Smooth muscle cell (in vitro differentiated cells): ENCODE data around the gene SLC25A21. TPM values are rescaled to one million over a fixed set of nuclear protein-coding genes. Genes with fewer than 3 reads are reported as not detected.

Experiments
- DNase-seq: peaks from one replicate; lab custom pipeline; 2025; ENCODE audit not compliant: unreplicated experiment; lab: John Stamatoyannopoulos, UW
- H2AFZ ChIP-seq: fragments of 200-600 bp; sonication (generic); 2 replicates; pipeline ENCODE4 v1.6.0; 2016; ENCODE audit warnings: antibody characterized with exemption, low read depth, mild to moderate bottlenecking
- H3F3A ChIP-seq: fragments of 200-600 bp; sonication (generic); 2 replicates; pipeline ENCODE4 v1.6.0; 2017; ENCODE audit warnings: antibody characterized with exemption, low read depth
- H3K27ac ChIP-seq: fragments of 200-600 bp; sonication (generic); 2 replicates; pipeline ENCODE4 v1.5.1; 2016; ENCODE audit warnings: low read depth, mild to moderate bottlenecking
- H3K27me3 ChIP-seq: fragments of 200-600 bp; sonication (generic); 2 replicates; pipeline ENCODE4 v1.6.1; 2016; ENCODE audit warnings: low read depth, mild to moderate bottlenecking
- H3K36me3 ChIP-seq: fragments of 200-600 bp; sonication (generic); 2 replicates; pipeline ENCODE4 v1.5.1; 2016; ENCODE audit warnings: low read depth
- H3K4me1 ChIP-seq: fragments of 200-600 bp; sonication (generic); 2 replicates; pipeline ENCODE4 v1.5.1; 2016; ENCODE audit warnings: low read depth
- H3K4me2 ChIP-seq: fragments of 200-600 bp; sonication (generic); 2 replicates; pipeline ENCODE4 v1.6.0; 2016; ENCODE audit warnings: mild to moderate bottlenecking
- H3K4me3 ChIP-seq: fragments of 200-600 bp; sonication (generic); 2 replicates; pipeline ENCODE4 v1.5.1; 2016; ENCODE audit warnings: mild to moderate bottlenecking
- H3K79me2 ChIP-seq: fragments of 200-600 bp; sonication (generic); 2 replicates; pipeline ENCODE4 v1.6.0; 2016; ENCODE audit warnings: low read depth, mild to moderate bottlenecking
- H3K9ac ChIP-seq: fragments of 200-600 bp; sonication (generic); 2 replicates; pipeline ENCODE4 v1.6.0; 2016; ENCODE audit warnings: low read depth
- H3K9me3 ChIP-seq: fragments of 200-600 bp; sonication (generic); replicated peaks from 2 replicates; pipeline ENCODE4 v1.5.1; 2016; ENCODE audit warnings: low read depth
- H4K20me1 ChIP-seq: fragments of 200-600 bp; sonication (generic); 2 replicates; pipeline ENCODE4 v1.6.0; 2016; ENCODE audit warnings: low read depth
- WGBS: methylation state at CpG from one replicate; pipeline ENCODE4 v1.1.7; 2016; ENCODE audit warnings: low lambda C conversion rate; 5-methylcytosine and 5-hydroxymethylcytosine counted together
- polyA plus RNA-seq: library from polyadenylated mRNA; unstranded; fragments of >200 nt; fragmentation: Nextera tagmentation; extraction: Ambion mirVana; gene quantifications from 2 replicates; pipeline ENCODE4 v1.2.1, GENCODE V29; 2016
- total RNA-seq: library from RNA; depleted of rRNA; stranded (reverse); fragments of >200 nt; gene quantifications from 2 replicates; pipeline ENCODE4 v1.2.3, GENCODE V29; 2014
- TF ChIP-seq, protein P1 (sequence below): fragments of 200-600 bp; sonication (generic); IDR thresholded peaks from 2 replicates; pipeline ENCODE4 v1.5.1; 2017; ENCODE audit warnings: borderline replicate concordance, mild to moderate bottlenecking, antibody characterized with exemption; ENCODE audit not compliant: insufficient read depth, poor library complexity, severe bottlenecking

SLC25A21 gene
- total and polyA plus RNA-seq, 2 experiments from 2014 or later, result 1.1 TPM; not detected in 1

DNA sequence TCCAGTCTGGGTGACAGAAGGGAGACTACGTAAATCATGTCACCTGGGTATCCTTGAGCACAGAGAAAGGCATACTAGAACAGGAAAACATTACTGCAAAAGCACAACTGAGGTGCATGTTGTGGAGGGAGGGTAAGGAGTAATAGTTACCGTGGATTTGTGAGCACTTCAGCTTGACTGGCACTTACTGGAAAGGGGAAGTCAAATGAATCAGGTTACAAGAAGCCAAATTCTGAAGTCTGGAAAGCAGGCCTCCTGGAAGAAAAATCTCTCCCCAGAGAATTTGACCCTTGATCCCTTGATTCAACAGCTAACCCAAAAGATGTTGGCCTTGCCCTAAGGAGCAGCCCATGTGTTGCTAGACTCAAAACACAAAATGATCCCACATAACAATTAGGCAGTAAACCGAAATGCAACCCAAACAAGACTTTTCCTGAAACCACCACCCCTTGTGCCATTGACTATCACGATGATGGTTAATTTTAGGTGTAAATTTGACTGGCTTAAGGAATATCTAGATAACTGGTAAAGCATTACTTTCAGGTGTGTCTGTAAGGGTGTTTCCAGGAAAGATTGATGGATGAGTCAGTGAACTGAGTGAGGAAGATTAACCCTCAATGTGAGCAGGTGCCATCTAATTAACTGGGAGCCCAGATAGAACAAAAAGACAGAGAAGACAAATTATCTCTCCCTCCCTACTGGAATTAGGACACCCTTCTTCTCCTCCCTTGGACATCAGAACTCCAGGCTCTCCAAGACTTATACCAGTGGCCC lies 108.8 kb downstream of the SLC25A21 start:
- no peaks in the 10 kb centered on the region for H4K20me1 ChIP-seq
- no peaks in the 10 kb centered on the region for H3K79me2 ChIP-seq
- no peak overlapping the region for H3K4me2 ChIP-seq
- TF ChIP-seq, protein P1, sequence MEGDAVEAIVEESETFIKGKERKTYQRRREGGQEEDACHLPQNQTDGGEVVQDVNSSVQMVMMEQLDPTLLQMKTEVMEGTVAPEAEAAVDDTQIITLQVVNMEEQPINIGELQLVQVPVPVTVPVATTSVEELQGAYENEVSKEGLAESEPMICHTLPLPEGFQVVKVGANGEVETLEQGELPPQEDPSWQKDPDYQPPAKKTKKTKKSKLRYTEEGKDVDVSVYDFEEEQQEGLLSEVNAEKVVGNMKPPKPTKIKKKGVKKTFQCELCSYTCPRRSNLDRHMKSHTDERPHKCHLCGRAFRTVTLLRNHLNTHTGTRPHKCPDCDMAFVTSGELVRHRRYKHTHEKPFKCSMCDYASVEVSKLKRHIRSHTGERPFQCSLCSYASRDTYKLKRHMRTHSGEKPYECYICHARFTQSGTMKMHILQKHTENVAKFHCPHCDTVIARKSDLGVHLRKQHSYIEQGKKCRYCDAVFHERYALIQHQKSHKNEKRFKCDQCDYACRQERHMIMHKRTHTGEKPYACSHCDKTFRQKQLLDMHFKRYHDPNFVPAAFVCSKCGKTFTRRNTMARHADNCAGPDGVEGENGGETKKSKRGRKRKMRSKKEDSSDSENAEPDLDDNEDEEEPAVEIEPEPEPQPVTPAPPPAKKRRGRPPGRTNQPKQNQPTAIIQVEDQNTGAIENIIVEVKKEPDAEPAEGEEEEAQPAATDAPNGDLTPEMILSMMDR, result no peak
- H3F3A ChIP-seq, result no peaks in the 10 kb centered on the region
- no peaks in the 10 kb centered on the region for H3K27me3 ChIP-seq
- H3K4me1 ChIP-seq, result no peaks in the 10 kb centered on the region
- H3K36me3 ChIP-seq, result no peaks in the 10 kb centered on the region
- H3K9ac ChIP-seq, result no peak overlapping the region
- no peak overlapping the region for H3K4me3 ChIP-seq
- H3K27ac ChIP-seq, result no peak overlapping the region
- no peak overlapping the region for H2AFZ ChIP-seq
- no peak for DNase-seq
- WGBS, result 87% methylated on average over 4 of the region's 4 CpGs
- no peaks in the 10 kb centered on the region for H3K9me3 ChIP-seq

DNA sequence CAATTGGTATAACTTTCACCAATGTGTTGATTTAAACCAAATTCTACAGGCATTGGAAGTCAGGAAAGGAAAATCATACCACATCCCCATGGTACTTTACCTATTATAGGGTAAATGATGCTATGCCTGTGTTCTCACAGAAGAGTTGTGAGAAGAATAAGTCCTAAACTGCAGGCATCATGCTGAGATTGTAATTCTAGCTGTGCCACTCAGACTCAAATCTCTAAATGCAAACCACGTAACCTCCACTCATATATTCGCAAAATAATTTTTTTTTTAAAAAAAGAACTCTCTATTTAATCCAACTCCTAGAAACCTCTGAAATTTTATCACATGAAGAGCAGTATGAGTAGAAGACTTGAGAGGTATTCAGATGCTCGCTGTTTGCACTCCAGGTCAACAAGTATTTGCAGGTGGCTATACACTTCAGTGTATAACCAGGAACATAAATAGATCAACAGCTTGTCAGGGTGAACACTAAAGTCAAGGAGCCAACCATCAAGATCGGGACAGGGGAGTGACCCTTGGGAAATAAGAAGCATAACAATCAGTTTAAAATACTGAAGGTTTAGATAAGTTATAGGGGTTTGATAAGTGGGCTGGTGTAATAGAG lies 110.1 kb downstream of the SLC25A21 start:
- DNase-seq, result no peak
- Histone ChIP-seq H3K27me3 (no peaks in the 10 kb centered on the region), H3K4me2 (no peak overlapping the region), H3K4me3 (no peak overlapping the region), H3K36me3 (no peaks in the 10 kb centered on the region), H3K4me1 (no peaks in the 10 kb centered on the region), H3K27ac (no peak overlapping the region), H2AFZ (no peak overlapping the region), H3K79me2 (no peaks in the 10 kb centered on the region), H3K9ac (no peak overlapping the region), H3K9me3 (no peaks in the 10 kb centered on the region), H3F3A (no peaks in the 10 kb centered on the region), H4K20me1 (no peaks in the 10 kb centered on the region)
- TF ChIP-seq, protein P1, result no peak
- 91% methylated on average over 4 of the region's 4 CpGs for WGBS

DNA sequence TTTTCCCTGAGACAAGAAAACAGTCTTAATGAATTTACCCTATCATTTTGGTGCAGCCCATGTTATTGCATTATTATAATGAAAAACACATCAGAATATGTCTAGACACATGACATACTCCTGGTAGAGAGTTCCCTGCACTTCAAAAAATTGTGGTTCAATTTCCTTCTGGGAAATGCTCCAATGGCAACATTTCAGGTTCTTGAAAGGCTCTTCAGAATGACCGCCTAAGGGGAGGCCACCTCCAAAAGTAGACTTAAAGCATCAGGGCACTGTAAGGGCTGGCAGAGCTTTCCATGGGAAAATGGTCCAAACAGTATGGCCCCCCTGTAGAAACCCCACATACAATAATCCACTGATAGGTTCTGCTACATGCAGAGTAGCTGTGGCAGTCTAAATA lies 110.7 kb downstream of the SLC25A21 start:
- no peaks in the 10 kb centered on the region for H3F3A ChIP-seq
- H3K4me2 ChIP-seq, result no peak overlapping the region
- H3K4me1 ChIP-seq, result no peaks in the 10 kb centered on the region
- H2AFZ ChIP-seq, result no peak overlapping the region
- H3K9me3 ChIP-seq, result no peaks in the 10 kb centered on the region
- no peak for DNase-seq
- no peaks in the 10 kb centered on the region for H3K36me3 ChIP-seq
- H3K9ac ChIP-seq, result no peak overlapping the region
- WGBS, result 96% methylated on average over 1 of the region's 1 CpG
- H3K27ac ChIP-seq, result no peak overlapping the region
- H3K4me3 ChIP-seq, result no peak overlapping the region
- no peaks in the 10 kb centered on the region for H3K79me2 ChIP-seq
- no peaks in the 10 kb centered on the region for H4K20me1 ChIP-seq
- H3K27me3 ChIP-seq, result no peaks in the 10 kb centered on the region
- TF ChIP-seq, protein P1, result no peak
